GM19035 (cell line): ENCODE data around the gene FER.
"Not testable (repeated sequence)": the region's sequence is repeated elsewhere in the genome, so short reads cannot be mapped to it uniquely, and the experiment has no call there.

Experiments used
- ATAC-seq: cut with Tn5 transposase; IDR thresholded peaks from one replicate; pipeline ENCODE4 v1.9.1; 2021; ENCODE audit not compliant: unreplicated experiment

The FER gene

DNA sequence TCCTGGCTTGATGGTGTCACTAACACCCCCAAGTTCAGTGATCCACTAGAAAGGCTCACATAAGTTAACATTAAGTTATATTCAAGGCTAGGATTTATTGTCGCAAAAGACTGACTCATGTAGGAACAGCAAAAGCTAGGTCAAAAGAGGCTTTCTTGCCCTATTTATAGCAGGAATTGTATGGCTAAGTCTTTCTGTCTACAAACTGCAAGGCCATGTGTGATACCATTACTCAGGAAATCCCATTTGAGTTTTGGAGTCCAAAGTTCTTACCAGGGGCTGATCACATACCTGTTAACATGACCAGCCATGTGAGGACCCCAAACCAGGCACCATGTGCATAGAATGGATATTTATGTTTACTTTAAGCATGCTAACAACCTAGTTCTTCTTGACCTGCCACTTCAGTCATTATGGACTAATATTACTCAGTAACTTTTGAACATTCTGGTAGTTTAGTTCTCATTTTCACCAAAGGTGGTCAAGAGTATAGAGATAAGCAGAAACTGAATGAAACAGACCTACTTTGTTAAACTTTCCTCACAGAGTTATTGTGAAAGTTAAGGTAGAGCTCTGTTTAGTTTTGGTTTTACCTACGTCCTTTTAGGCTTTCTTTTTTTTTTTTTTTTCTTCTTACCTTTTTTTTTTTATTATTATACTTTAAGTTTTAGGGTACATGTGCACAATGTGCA lies 281.1 kb downstream of the FER start:
- peak; percentile 52 for ATAC-seq

GRCh38 chr5:109029847-109030246 lies 282.1 kb downstream of the FER start:
- no peak for ATAC-seq

- no peak for ATAC-seq
Observed at GRCh38 chr5:109030360-109031143, 282.9 kb downstream of the FER start.

DNA sequence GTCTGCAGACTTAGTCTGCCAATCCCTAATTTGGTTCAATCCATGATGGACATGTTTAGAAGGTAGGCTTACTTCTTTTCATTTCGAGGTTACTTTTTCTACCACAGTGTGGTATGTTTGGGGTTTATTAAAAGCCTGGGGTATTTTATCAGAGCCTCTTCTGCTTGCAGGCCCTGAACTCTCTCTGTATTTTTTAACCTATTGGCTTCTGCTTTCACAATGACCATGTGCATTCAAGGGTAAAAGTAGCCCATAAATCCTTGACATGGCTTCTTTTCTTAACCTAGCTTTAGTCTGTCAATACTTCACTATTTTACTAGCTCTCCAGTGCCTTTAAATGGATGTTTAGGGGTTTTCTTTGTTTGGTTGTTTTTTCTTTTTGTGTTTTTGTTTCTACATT lies 286.6 kb downstream of the FER start:
- no peak for ATAC-seq

DNA sequence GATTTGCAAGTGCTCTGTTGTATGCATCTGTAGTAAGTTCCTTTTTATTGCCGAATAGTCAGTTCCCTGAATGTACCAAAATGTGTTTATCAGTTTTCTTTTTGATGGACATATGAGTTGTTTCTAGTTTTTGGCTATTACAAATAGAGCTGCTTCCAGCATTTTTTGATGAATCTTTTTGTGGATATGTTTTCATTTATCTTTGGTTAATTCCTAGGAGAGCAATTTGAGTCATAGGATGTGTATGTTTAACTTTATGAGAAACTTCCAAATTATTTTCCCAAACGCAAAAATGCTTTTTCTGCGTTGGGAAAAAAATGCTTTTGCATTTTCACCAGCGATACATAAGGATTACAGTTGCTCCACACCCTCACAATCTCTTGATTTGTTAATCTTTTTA lies 287.7 kb downstream of the FER start:
- ATAC-seq = no peak

- no peak for ATAC-seq
Observed at GRCh38 chr5:109038209-109038840, 290.6 kb downstream of the FER start.

- ATAC-seq = no peak
Observed at GRCh38 chr5:109041317-109041716, 293.6 kb downstream of the FER start.

- ATAC-seq = no peak
Observed at GRCh38 chr5:109045710-109046109, 298.0 kb downstream of the FER start.

DNA sequence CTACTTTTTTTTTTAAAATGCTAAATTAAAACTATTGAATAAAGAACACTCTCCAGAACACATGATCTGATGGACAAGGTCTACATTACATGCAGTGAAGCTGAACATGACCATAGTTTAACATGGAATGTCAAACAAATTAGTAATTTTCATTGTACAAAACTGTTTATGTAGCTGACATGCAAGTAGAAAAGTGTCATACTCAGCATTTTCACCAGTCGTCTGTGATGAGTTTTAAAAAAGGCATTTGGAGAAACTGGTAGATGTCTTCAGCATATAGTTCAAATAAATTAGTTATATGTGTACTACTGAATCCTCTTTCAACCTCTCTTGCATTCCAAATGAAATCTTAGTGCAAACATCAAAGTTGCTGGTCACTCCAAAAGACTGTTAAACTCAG lies 301.9 kb downstream of the FER start:
- ATAC-seq = no peak

- ATAC-seq = not testable (repeated sequence)
Observed at GRCh38 chr5:109050321-109050720, 302.6 kb downstream of the FER start.

DNA sequence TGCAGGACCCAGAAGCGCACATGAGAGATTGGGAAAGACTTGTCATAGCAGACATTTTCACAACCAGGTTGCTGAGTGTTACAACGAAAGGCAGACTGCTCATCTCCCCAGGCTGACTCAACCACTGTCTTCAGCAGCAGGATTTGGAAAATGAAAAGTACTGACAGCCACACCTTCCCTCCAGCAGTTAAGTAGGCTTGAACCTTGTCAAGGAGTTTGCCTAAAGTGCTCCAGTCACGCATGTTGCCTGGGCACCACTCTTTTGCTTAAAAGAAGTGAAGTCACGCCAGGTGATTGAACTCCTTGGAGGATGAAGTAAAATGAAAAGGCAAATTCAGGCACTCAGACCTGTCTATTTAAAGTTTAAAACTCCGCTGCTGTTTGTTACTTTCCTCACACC lies 304.5 kb downstream of the FER start:
- not testable (repeated sequence) for ATAC-seq

DNA sequence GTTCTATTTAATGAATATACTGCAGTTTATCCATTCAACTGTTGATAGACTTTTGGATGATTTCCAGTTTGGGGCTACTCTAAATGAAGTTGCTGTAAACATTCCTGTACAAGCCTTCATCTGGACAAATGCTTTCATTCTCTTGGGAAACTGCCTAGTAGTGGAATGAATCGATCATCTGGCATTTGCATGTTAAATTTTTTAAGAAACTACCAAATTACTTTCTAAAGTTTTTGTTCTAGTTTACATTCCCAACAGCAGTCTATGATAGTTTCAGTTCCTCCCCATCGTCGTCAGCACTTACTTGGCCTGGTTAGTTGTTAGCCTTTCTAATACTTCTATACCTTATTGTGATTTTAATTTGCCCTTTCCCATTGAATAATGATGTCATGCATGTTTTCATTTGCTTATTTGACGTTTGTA lies 306.3 kb downstream of the FER start:
- ATAC-seq = peak; percentile 49

- ATAC-seq = no peak
Observed at GRCh38 chr5:109060378-109061025, 312.8 kb downstream of the FER start.

- no peak for ATAC-seq
Observed at GRCh38 chr5:109062664-109063063, 315.0 kb downstream of the FER start.

DNA sequence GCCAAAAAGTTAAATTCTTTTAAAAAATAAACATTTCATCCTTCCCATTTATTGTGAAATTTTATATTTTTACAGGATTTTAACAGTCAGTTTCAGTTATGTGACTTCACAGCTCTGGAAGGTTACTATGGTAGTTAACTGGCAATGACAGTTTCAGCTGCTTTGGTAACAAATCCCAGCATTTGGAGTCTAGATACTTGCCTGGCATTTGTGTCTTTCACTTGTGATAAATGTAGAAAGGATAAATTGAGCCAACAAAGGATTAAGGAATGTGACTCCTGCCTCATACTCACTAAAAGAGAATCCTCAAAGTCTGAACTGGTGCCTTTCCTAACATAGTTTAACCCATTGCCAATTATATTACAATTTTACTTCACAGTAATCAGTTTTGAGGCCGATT lies 315.5 kb downstream of the FER start:
- ATAC-seq = no peak

DNA sequence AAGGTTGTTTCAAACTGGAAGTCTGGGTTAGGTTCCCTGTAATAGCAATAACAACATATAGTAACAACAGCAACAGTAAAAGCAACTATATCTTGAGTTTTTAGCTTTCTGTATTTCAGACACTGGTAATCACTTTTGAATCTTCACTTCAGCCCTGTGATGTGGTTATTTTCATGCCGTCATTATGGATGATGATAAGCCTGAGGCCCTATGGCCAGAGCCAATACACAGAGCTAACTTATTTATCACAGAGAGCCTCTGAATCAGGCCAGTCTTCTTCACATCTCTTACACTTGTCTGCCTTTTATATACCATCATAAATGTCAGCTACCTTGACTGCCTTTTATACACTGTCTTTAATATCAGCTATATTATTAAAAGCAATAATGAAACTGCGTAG lies 329.0 kb downstream of the FER start:
- ATAC-seq = no peak

- no peak for ATAC-seq
Observed at GRCh38 chr5:109078448-109078847, 330.8 kb downstream of the FER start.

DNA sequence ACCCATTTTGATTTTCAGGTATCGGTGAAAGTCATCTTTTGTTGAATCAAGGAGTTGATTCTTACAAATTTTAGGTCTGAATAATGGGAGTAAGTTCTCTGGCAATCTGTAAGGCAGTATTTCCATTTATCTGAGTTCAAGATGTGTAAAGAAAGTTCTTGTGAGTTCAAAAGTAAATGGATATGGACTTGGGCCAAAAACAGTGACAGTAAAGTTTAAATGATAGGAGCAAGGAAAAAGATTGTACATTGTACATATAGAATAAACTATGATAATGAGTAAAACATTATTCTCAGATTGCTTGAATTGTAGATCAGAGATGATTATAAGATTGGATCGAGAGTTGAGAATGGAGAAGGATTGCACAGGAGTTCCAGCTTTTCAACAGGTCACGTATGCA lies 332.8 kb downstream of the FER start:
- ATAC-seq = no peak

- ATAC-seq = no peak
Observed at GRCh38 chr5:109080896-109081295, 333.2 kb downstream of the FER start.

- ATAC-seq = no peak
Observed at GRCh38 chr5:109083937-109084336, 336.2 kb downstream of the FER start.

DNA sequence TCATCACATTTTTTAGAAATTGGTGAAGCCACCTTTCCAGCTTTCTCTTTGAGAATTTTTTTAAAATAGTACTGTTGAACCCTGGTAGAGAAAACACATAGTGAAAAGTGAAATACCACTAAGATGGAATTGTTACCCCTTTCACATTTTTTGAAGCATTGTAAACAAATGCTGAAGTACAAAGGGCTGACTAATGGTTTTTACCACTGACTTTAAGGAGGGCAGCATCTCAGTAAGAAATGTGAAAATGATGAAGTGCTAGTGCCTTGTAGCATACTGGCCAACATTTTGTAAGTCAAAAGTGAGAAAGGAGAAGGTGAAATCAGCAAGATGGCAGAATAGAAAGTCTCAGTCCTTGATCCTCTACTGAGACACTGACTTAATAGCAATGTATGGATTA lies 341.5 kb downstream of the FER start:
- ATAC-seq = no peak

DNA sequence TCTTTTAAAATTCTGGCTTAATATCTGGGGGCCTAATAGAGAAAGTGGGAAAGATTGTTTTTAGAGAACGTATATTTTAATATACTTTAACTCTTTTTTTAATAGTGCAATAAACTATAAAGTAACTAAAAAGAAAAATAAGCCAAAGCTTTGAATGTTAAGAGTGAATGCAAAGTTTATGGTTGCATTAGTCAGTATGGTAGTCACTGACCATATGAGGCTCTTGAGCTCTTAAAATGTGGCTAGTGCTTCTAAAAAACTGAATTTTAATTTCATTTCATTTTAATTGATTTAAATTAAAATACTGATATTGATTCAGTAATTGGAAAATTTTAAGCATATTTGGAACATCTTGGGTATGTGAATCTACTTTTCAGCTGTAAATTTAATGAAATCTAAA lies 351.4 kb downstream of the FER start:
- no peak for ATAC-seq
